ENCODE data around the gene NFIB.

DNA sequence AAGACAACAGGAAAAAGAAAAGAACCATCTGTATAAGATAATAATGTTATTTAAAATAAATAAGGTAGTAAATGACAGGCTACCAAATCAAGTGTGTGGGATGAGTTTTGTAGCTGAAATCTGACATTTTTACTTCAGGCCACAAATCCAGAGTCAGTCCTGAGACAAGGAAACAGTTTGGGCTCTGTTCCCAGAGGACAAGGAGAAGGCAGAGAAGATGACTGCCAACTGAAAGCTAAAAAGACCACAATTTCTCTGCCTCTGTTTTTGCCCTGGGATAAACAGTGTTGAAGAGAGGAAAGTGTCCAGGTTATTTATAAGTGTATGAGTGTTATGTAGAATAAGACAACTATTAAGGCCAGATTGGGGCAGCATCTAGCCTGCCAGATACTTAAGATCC lies 180.5 kb downstream of the NFIB start:
- TF ChIP-seq CTCF (optimal IDR thresholded peaks at IDR 0.05 in 1 of 3, IDR thresholded peaks at IDR 0.05 in 1 of 3, conservative IDR thresholded peaks at IDR 0.05 in 1 of 3; ENCODE audit: extremely low read depth in 1 of 3, insufficient read depth in 2 of 3, low read length in 3 of 3) (no peak), EZH2 (IDR thresholded peaks at IDR 0.05; ENCODE audit: low read length) (no peak)

Measured in keratinocyte (primary cell).